ENCODE measurements around the gene KCNQ1.

- TF ChIP-seq POLR2A (IDR thresholded peaks at IDR 0.05; ENCODE audit: low read length) (no peak), GATA1 (IDR thresholded peaks at IDR 0.05; ENCODE audit: low read depth, low read length) (no peak)
These were observed 87.3 kb downstream of the KCNQ1 start for GRCh38 chr11:2531987-2532703.
